MCF 10A (cell line): ENCODE measurements around the gene FGGY. TPM values are rescaled to one million over a fixed set of nuclear protein-coding genes. Genes with fewer than 3 reads are reported as not detected.
A peak's percentile ranks its signal among the peaks of the same experiment; 100 is the strongest.

Experiments used
- BruUV-seq: library from RNA; stranded (reverse); fragments of 400-500 nt; replicated peaks from 2 replicates; lab custom pipeline; 2021; lab: Mats Ljungman, UMichigan
- CTCF ChIA-PET: fragments of 300-600 bp; sonication (Branson Sonifier 250); formaldehyde crosslinking; extraction: SDS; loops from one replicate; lab custom pipeline; 2021; ENCODE audit warnings: antibody characterized with exemption, inconsistent platforms; lab: Yijun Ruan, JAX
- POLR2A ChIA-PET: fragments of 300-600, 350-650 bp; sonication (Branson Sonifier 250); formaldehyde crosslinking; extraction: SDS; loops from one replicate; lab custom pipeline; 2020; ENCODE audit warnings: antibody characterized with exemption, inconsistent platforms; lab: Yijun Ruan, JAX
- DNase-seq: peaks from one replicate; pipeline ENCODE4 v3.0.0-alpha.2; 2018; ENCODE audit not compliant: unreplicated experiment
- H3K27ac Mint-ChIP-seq: one replicate; pipeline ENCODE4 v1.8.0; 2022; ENCODE audit warnings: mild to moderate bottlenecking, low read depth, mixed read lengths; ENCODE audit not compliant: unreplicated experiment
- H3K27me3 Mint-ChIP-seq: one replicate; pipeline ENCODE4 v1.8.0; 2022; ENCODE audit warnings: mixed read lengths; ENCODE audit not compliant: insufficient read depth, unreplicated experiment
- H3K36me3 Mint-ChIP-seq: one replicate; pipeline ENCODE4 v1.8.0; 2022; ENCODE audit warnings: mild to moderate bottlenecking, moderate library complexity, mixed read lengths; ENCODE audit not compliant: insufficient read depth, unreplicated experiment
- H3K4me1 Mint-ChIP-seq: one replicate; pipeline ENCODE4 v1.8.0; 2022; ENCODE audit warnings: mixed read lengths; ENCODE audit not compliant: insufficient read depth, unreplicated experiment
- H3K4me3 Mint-ChIP-seq: one replicate; pipeline ENCODE4 v1.8.0; 2022; ENCODE audit warnings: mild to moderate bottlenecking, moderate library complexity, mixed read lengths; ENCODE audit not compliant: unreplicated experiment
- H3K9me3 Mint-ChIP-seq: one replicate; pipeline ENCODE4 v1.8.0; 2022; ENCODE audit warnings: mixed read lengths; ENCODE audit not compliant: unreplicated experiment
- CTCF ChIP-seq: fragments of 200-600 bp; IDR thresholded peaks from one replicate; pipeline ENCODE4 v1.8.0; 2022; ENCODE audit warnings: antibody characterized with exemption, mild to moderate bottlenecking; ENCODE audit not compliant: unreplicated experiment
- intact Hi-C: fragments of 100-400 bp; cut with micrococcal nuclease; formaldehyde crosslinking; loops from 2 replicates; pipeline ENCODE4 v1.14.1; 2022
- total RNA-seq: library from RNA; stranded (reverse); gene quantifications from 2 replicates; pipeline ENCODE4 v1.2.3, GENCODE V29; 2022

FGGY gene
- total RNA-seq, 1 experiment from 2014 or later: 10.6 TPM

DNA sequence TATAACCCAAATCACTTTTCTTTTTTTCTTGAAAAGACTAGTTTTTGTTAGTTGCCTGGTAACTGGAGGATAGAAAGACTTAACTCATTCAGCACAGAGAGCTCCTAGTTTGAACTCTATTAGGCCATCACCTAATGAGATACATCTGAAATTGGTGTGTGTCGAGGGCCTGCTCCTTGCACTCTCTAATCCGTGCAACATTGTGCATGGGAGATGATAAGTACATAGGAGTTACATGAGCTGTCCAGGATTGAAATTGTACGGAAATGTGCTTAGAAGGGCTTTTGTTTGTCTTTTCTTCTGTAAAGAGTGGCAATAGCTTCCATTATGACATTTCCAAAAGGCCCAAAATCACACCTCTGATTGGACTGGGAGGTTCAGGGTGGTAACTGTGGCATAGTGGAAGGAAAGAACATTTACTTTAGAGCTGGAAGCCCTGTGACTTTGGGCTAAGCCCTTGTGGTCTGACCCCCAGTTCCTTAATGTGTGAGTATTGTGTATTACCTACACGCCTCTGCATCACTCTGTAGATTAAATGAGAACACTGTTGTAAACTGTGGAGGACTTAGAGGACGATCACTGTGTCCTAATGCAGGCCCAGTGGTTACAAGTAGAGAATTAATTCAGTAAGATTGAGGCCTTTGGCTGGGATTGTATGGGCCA, 71.2 kb downstream of the FGGY start:
- Mint-ChIP-seq H3K4me3 (peak overlapping the region; percentile 35), H3K27ac (peak overlapping the region; percentile 86), H3K4me1 (peaks cover 42% of the 10 kb centered on the region), H3K36me3 (peaks cover 6% of the 10 kb centered on the region), H3K27me3 (no peaks in the 10 kb centered on the region), H3K9me3 (peaks cover 8% of the 10 kb centered on the region)
- no peak for TF ChIP-seq CTCF
- CTCF ChIA-PET: interaction anchor here (0.7 to 1.9 kb wide), 7 partner anchors 13 to 331 kb away, joined by 3 to 11 read pairs (median 5); no protein-coding TSS in a partner anchor
- no peak for DNase-seq
- POLR2A ChIA-PET: interaction anchor here (0.6 to 2.2 kb wide), 14 partner anchors 8 to 613 kb away, joined by 3 to 10 read pairs (median 4); no protein-coding TSS in a partner anchor
- intact Hi-C loops: loop anchor here (5.0 to 10.0 kb wide), 4 partner anchors 73 to 583 kb away; partner anchors contain the start of genes FGGY and JUN
- no TSS peak for BruUV-seq

DNA sequence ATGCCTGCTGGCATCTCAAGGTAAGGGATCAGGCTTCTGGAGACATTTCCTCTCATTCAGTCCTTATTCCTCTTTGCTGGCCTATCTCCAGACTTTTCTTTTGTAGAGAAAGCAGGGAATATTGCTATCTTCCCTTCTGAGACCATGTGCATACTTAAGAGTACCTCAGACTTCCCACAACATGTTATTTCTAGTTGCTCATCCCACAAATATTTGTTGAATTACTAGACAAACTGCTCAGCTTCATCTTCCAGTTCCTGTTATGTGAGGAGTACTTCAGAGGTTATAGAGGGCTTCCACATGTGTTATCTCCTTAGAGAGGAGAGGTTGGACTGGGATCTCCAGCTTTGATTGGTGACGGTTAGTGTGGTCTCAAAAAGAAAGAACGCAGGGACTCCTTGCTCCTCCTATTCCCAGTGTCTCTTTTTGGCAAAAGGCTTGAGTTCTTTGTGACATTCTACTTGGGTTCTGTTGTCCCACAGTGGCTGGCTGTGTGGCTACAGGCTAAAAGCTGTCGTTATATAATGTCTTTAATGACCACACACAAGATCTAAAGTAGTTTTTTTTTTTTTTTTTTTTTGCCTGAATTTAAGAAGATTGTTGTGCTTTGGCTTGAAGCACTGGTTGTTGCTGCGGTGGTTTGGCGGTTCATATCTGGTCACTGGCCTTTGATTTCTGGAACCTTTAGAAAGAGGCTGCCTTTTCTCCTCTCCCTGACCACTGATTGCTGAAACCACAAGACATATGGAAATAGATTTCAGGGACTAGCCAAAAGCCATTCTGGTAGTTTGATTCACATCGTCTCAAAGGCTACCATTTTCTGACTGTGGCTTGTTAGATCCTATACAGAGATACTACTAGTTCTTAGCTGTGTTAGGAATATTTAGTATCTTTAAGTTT, 78.7 kb downstream of the FGGY start:
- H3K36me3 Mint-ChIP-seq: no peaks in the 10 kb centered on the region
- intact Hi-C loops: no loop called here
- no peak for TF ChIP-seq CTCF
- H3K27me3 Mint-ChIP-seq: no peaks in the 10 kb centered on the region
- peaks cover 8% of the 10 kb centered on the region for H3K9me3 Mint-ChIP-seq
- CTCF ChIA-PET: interaction anchor here (0.6 to 0.8 kb wide), 2 partner anchors 18 to 431 kb away, joined by 3 to 4 read pairs; no protein-coding TSS in a partner anchor
- peaks cover 7% of the 10 kb centered on the region for H3K4me1 Mint-ChIP-seq
- DNase-seq: peak; percentile 87
- H3K27ac Mint-ChIP-seq: peak overlapping the region; percentile 84
- POLR2A ChIA-PET: interaction anchor here (0.7 to 1.6 kb wide), 10 partner anchors 8 to 310 kb away, joined by 3 to 10 read pairs (median 3); partner anchors contain the start of gene FGGY
- BruUV-seq: TSS peak; percentile 87
- H3K4me3 Mint-ChIP-seq: peak overlapping the region; percentile 36

GRCh38 chr1:59377350-59377904, 80.5 kb downstream of the FGGY start:
- DNase-seq: no peak
- CTCF ChIA-PET: no interaction called here
- H3K36me3 Mint-ChIP-seq: peaks cover 4% of the 10 kb centered on the region
- intact Hi-C loops: no loop called here
- POLR2A ChIA-PET: interaction anchor here (0.7 kb wide), 1 partner anchor 81 kb away, joined by 3 read pairs; no protein-coding TSS in a partner anchor
- no peak for TF ChIP-seq CTCF
- H3K4me1 Mint-ChIP-seq: peaks cover 7% of the 10 kb centered on the region
- peaks cover 15% of the 10 kb centered on the region for H3K9me3 Mint-ChIP-seq
- BruUV-seq: no TSS peak
- H3K4me3 Mint-ChIP-seq: no peak overlapping the region
- no peaks in the 10 kb centered on the region for H3K27me3 Mint-ChIP-seq
- no peak overlapping the region for H3K27ac Mint-ChIP-seq
